ENCODE data around the gene GPR84.

The GPR84 gene

GRCh38 chr12:54381136-54381535 lies 16.9 kb upstream of the GPR84 start:
- Histone ChIP-seq H3K4me2 (ENCODE audit: low read depth, low read length) (no peak overlapping the region), H4K20me1 (ENCODE audit: insufficient read depth, low read length) (no peaks in the 10 kb centered on the region), H3K27ac (ENCODE audit: low read length) (no peak overlapping the region), H3K9ac (ENCODE audit: low read length) (no peak overlapping the region), H3K4me1 (ENCODE audit: low read length) (peaks cover 19% of the 10 kb centered on the region), H3K4me3 (ENCODE audit: low read length) (no peak overlapping the region), H3K79me2 (ENCODE audit: low read length) (no peaks in the 10 kb centered on the region), H2AFZ (ENCODE audit: low read length) (no peak overlapping the region), H3K9me3 (replicated peaks; ENCODE audit: insufficient read depth, low read length) (no peaks in the 10 kb centered on the region), H3K9me2 (replicated peaks; ENCODE audit: insufficient read depth, low read length) (no peaks in the 10 kb centered on the region), H3F3A (ENCODE audit: insufficient read depth, low read length) (peaks cover 5% of the 10 kb centered on the region), H3K36me3 (replicated peaks; ENCODE audit: insufficient read depth, low read length) (no peaks in the 10 kb centered on the region), H3K27me3 (replicated peaks; ENCODE audit: insufficient read depth, low read length) (peaks cover 22% of the 10 kb centered on the region)
- TF ChIP-seq EZH2 (optimal IDR thresholded peaks at IDR 0.05; ENCODE audit: low read depth, low read length) (no peak), CTCF (IDR thresholded peaks at IDR 0.05; ENCODE audit: low read length) (no peak), EZH2phosphoT487 (IDR thresholded peaks at IDR 0.05; ENCODE audit: low read length) (no peak)
- DNase-seq, result no peak

GRCh38 chr12:54379398-54380201 lies 15.3 kb upstream of the GPR84 start:
- Histone ChIP-seq H3K27me3 (replicated peaks; ENCODE audit: insufficient read depth, low read length) (peaks cover 22% of the 10 kb centered on the region), H3K79me2 (ENCODE audit: low read length) (no peaks in the 10 kb centered on the region), H3K4me1 (ENCODE audit: low read length) (peaks cover 10% of the 10 kb centered on the region), H3K4me3 (ENCODE audit: low read length) (peak overlapping the region; percentile 57), H3K4me2 (ENCODE audit: low read depth, low read length) (peak overlapping the region; percentile 99), H4K20me1 (ENCODE audit: insufficient read depth, low read length) (no peaks in the 10 kb centered on the region), H3K36me3 (replicated peaks; ENCODE audit: insufficient read depth, low read length) (no peaks in the 10 kb centered on the region), H3K9ac (ENCODE audit: low read length) (peak overlapping the region; percentile 10; the same call in 1 of the 2 replicates), H3F3A (ENCODE audit: insufficient read depth, low read length) (peaks cover 5% of the 10 kb centered on the region), H2AFZ (ENCODE audit: low read length) (peak overlapping the region; percentile 78), H3K9me2 (replicated peaks; ENCODE audit: insufficient read depth, low read length) (no peaks in the 10 kb centered on the region), H3K27ac (ENCODE audit: low read length) (no peak overlapping the region), H3K9me3 (replicated peaks; ENCODE audit: insufficient read depth, low read length) (no peaks in the 10 kb centered on the region)
- peak; percentile 88 for DNase-seq
- TF ChIP-seq EZH2 (optimal IDR thresholded peaks at IDR 0.05; ENCODE audit: low read depth, low read length), result no peak
- TF ChIP-seq CTCF (IDR thresholded peaks at IDR 0.05; ENCODE audit: low read length), result peak; percentile 100

GRCh38 chr12:54378796-54379397 lies 14.6 kb upstream of the GPR84 start:
- H3K4me1 ChIP-seq (ENCODE audit: low read length), result peaks cover 3% of the 10 kb centered on the region; the same call in 1 of the 2 replicates
- peak overlapping the region; percentile 10; the same call in 1 of the 2 replicates for H3K9ac ChIP-seq (ENCODE audit: low read length)
- H3K27ac ChIP-seq (ENCODE audit: low read length), result no peak overlapping the region
- peak overlapping the region; percentile 78 for H2AFZ ChIP-seq (ENCODE audit: low read length)
- H3K4me3 ChIP-seq (ENCODE audit: low read length), result peak overlapping the region; percentile 57
- H3K79me2 ChIP-seq (ENCODE audit: low read length), result no peaks in the 10 kb centered on the region
- H4K20me1 ChIP-seq (ENCODE audit: insufficient read depth, low read length), result no peaks in the 10 kb centered on the region
- H3K9me2 ChIP-seq (replicated peaks; ENCODE audit: insufficient read depth, low read length), result no peaks in the 10 kb centered on the region
- peaks cover 28% of the 10 kb centered on the region for H3K27me3 ChIP-seq (replicated peaks; ENCODE audit: insufficient read depth, low read length)
- H3K4me2 ChIP-seq (ENCODE audit: low read depth, low read length), result peak overlapping the region; percentile 99
- peak; percentile 48 for DNase-seq
- H3K36me3 ChIP-seq (replicated peaks; ENCODE audit: insufficient read depth, low read length), result no peaks in the 10 kb centered on the region
- TF ChIP-seq CTCF (IDR thresholded peaks at IDR 0.05; ENCODE audit: low read length), result no peak
- TF ChIP-seq EZH2 (optimal IDR thresholded peaks at IDR 0.05; ENCODE audit: low read depth, low read length), result no peak
- no peak for TF ChIP-seq EZH2phosphoT487 (IDR thresholded peaks at IDR 0.05; ENCODE audit: low read length)
- H3K9me3 ChIP-seq (replicated peaks; ENCODE audit: insufficient read depth, low read length), result no peaks in the 10 kb centered on the region
- peaks cover 5% of the 10 kb centered on the region for H3F3A ChIP-seq (ENCODE audit: insufficient read depth, low read length)

Measured in MM.1S (cell line).